ENCODE results near the gene MITF. TPM values are rescaled to one million over a fixed set of nuclear protein-coding genes. Genes with fewer than 3 reads are reported as not detected.

Gene MITF
- total RNA-seq, 1 donor: 6.1 TPM

- DNase-seq (ENCODE audit: low read depth): no peak
- no peak for TF ChIP-seq CTCF (IDR thresholded peaks at IDR 0.05; ENCODE audit: insufficient read depth, low read length)
- no peak overlapping the region for H3K4me3 ChIP-seq (ENCODE audit: low read depth, low read length)
Observed at GRCh38 chr3:69697381-69697780, 41.9 kb upstream of the MITF start.

GRCh38 chr3:69698728-69699127 lies 40.5 kb upstream of the MITF start:
- no peak overlapping the region for H3K4me3 ChIP-seq (ENCODE audit: low read depth, low read length)
- no peak for TF ChIP-seq CTCF (IDR thresholded peaks at IDR 0.05; ENCODE audit: insufficient read depth, low read length)
- no peak for DNase-seq (ENCODE audit: low read depth)

DNA sequence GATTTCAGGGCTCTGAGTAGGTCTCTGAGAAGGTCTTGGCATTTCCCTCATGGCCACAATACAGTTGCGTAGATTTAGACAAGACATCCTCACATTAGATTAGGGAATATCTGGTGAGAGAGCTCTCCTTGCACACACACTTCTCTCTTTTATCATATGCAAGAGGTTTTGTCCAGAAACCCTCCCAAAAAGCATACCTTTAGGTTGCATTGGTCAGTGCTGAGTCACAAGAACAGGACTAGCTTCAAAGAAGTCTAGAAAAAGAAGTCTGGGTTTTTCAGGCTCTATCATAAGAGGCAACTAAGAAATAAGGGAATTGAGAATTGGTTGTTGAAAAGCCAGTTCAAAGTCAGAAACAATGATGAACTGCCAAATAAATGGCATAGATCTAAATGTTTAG lies 40.1 kb upstream of the MITF start:
- no peak for DNase-seq (ENCODE audit: low read depth)
- H3K4me3 ChIP-seq (ENCODE audit: low read depth, low read length): no peak overlapping the region
- TF ChIP-seq CTCF (IDR thresholded peaks at IDR 0.05; ENCODE audit: insufficient read depth, low read length): no peak

DNA sequence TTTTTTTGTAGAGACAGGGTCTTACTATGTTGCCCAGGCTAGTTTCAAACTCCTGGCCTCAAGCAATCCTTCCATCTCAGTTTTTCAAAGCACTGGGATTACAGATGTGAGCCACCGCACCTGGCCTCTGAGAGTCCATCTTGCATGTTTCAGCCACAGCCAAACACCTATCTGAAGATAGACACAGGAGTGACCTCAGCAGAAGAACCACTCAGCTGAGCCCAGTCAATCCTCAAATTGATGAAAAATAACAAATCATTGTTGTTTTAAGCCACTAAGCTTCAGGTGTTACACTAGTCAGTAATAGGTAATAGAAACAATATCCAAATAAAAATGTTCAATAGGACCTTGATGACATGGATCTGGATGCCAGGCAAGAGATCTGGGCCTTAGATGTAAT lies 38.3 kb upstream of the MITF start:
- H3K4me3 ChIP-seq (ENCODE audit: low read depth, low read length): no peak overlapping the region
- no peak for DNase-seq (ENCODE audit: low read depth)
- no peak for TF ChIP-seq CTCF (IDR thresholded peaks at IDR 0.05; ENCODE audit: insufficient read depth, low read length)

DNA sequence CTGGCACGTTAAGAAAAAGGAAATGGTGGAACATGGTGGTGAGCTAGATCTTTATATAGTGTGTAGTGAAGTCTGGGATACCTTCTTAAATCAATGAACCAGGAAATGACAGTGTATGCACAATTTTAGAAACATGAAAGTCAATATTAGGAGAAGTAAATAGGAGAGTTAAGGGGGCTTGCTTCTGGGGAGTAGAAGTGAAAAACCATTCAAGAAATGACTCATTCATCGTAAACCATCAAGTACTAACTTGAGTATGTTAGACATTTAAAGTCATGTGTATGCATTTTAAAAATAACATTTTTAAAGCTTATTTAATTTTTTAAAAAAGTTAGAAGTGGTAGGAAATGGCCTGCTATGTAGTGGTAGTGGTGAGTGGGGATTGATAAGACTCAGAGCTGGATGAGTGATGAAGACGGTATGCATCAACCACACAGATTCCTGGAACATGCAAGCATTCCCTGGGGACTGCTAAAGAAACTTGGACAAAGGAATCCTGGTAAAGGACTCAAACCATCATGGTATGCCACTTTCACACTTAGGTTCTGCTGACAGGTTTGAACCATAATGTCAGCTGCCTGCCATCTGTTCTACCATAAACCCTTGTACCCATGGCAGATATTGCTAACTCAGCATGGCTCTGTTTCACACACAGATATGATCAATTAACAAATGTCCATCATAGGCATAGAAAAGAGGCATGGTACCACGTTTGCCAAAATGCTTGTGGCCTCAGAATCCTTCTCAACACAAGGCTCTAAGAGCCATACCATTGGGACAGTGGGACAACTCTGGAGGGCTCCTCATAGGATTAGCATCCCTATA lies 28.9 kb upstream of the MITF start:
- no peak for DNase-seq (ENCODE audit: low read depth)
- TF ChIP-seq CTCF (IDR thresholded peaks at IDR 0.05; ENCODE audit: insufficient read depth, low read length): no peak
- no peak overlapping the region for H3K4me3 ChIP-seq (ENCODE audit: low read depth, low read length)

DNA sequence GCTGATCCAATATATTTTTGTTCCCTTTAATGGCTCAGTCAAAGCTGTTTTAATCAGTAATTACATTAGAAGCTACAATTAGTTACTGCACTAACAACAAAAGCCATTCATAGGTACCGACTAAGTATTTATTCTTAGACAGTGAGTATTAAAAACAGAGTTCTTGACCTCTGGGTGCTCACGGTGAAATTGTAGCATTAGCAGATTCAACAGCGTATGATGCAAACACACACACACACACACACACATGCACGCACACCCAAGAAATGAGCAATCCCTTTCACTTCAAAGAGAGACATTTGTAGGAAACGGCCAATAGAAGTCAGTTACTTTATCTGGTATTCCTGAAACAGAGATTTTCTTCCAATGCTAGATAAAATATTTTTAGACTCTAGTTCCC lies 27.0 kb upstream of the MITF start:
- TF ChIP-seq CTCF (IDR thresholded peaks at IDR 0.05; ENCODE audit: insufficient read depth, low read length): no peak
- DNase-seq (ENCODE audit: low read depth): no peak
- no peak overlapping the region for H3K4me3 ChIP-seq (ENCODE audit: low read depth, low read length)

DNA sequence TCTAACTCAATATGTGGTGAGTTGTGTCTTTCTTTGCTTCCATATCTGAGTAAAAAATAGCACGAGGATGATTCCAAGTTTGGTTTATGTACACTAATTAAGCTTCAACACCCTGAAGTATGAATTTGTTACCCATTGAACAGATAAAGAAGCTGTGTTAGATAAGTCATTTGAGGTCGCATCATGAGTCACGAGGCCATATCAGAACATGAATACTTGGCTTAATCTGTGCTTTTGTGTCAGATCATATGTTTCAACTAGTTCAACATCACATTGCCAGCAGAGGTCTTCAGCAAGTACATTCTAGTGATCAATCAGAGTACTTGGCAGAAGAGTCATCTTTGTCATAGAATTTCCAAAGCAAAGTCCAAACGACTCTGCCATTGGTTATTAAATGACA lies 26.3 kb upstream of the MITF start:
- DNase-seq (ENCODE audit: low read depth): no peak
- H3K4me3 ChIP-seq (ENCODE audit: low read depth, low read length): no peak overlapping the region
- no peak for TF ChIP-seq CTCF (IDR thresholded peaks at IDR 0.05; ENCODE audit: insufficient read depth, low read length)
